HepG2 (cell line): ENCODE measurements around the gene AFG1L. TPM values are rescaled to one million over a fixed set of nuclear protein-coding genes. Genes with fewer than 3 reads are reported as not detected.

Source experiments
- AKNA ChIP-seq: sonication (generic); formaldehyde crosslinking; IDR thresholded peaks from 2 replicates; pipeline ENCODE4 v1.4.0; 2020; ENCODE audit warnings: missing genetic modification reagents, borderline replicate concordance
- CBFB ChIP-seq: sonication (generic); formaldehyde crosslinking; IDR thresholded peaks from 2 replicates; pipeline ENCODE4 v1.4.0; 2020; ENCODE audit warnings: missing genetic modification reagents
- CBX2 ChIP-seq, 2 experiments: fragments of 200-600 bp in 1 of 2; sonication (generic); formaldehyde crosslinking in 1 of 2; IDR thresholded peaks; 2 replicates each; pipeline versions ENCODE4 v1.7.0 to v1.8.1; 2018 to 2022; ENCODE audit warnings: low read depth in 2 of 2, low read length in 1 of 2, mild to moderate bottlenecking in 1 of 2, missing genetic modification reagents in 1 of 2
- HMGA1 ChIP-seq: sonication (generic); formaldehyde crosslinking; conservative IDR thresholded peaks from 2 replicates; pipeline ENCODE4 v1.4.0; 2020; ENCODE audit warnings: missing genetic modification reagents
- IRF1 ChIP-seq: sonication (generic); formaldehyde crosslinking; IDR thresholded peaks from 2 replicates; pipeline ENCODE4 v1.4.0; 2020; ENCODE audit warnings: low read depth, mild to moderate bottlenecking, missing genetic modification reagents
- MED8 ChIP-seq: sonication (generic); formaldehyde crosslinking; IDR thresholded peaks from 2 replicates; pipeline ENCODE4 v1.8.1; 2023; ENCODE audit warnings: mild to moderate bottlenecking, missing genetic modification reagents; ENCODE audit not compliant: insufficient replicate concordance
- NFATC3 ChIP-seq: sonication (generic); formaldehyde crosslinking; IDR thresholded peaks from 2 replicates; pipeline ENCODE4 v1.5.1; 2020; ENCODE audit warnings: mild to moderate bottlenecking, missing genetic modification reagents
- NRL ChIP-seq: sonication (generic); formaldehyde crosslinking; IDR thresholded peaks from 2 replicates; pipeline ENCODE4 v1.5.0; 2020; ENCODE audit warnings: missing genetic modification reagents, mild to moderate bottlenecking, moderate library complexity, borderline replicate concordance
- SYNCRIP ChIP-seq: fragments of 200-400 bp; formaldehyde crosslinking; IDR thresholded peaks from 2 replicates; pipeline ENCODE4 v1.6.1; 2018; ENCODE audit warnings: mild to moderate bottlenecking, low read depth, low read length; ENCODE audit not compliant: insufficient read depth
- TARDBP ChIP-seq: sonication (generic); formaldehyde crosslinking; IDR thresholded peaks from 2 replicates; pipeline ENCODE4 v1.8.0; 2022; ENCODE audit warnings: mild to moderate bottlenecking, missing genetic modification reagents
- TFAP4 ChIP-seq: sonication (generic); IDR thresholded peaks from 2 replicates; pipeline ENCODE4 v1.6.1; 2016; ENCODE audit warnings: low read depth, borderline replicate concordance
- U2AF2 ChIP-seq: fragments of 200-400 bp; formaldehyde crosslinking; IDR thresholded peaks from 2 replicates; pipeline ENCODE4 v1.6.1; 2017; ENCODE audit warnings: low read depth, mild to moderate bottlenecking, low read length
- ZKSCAN5 ChIP-seq: sonication (generic); formaldehyde crosslinking; IDR thresholded peaks from 2 replicates; pipeline ENCODE4 v1.5.1; 2020; ENCODE audit warnings: mild to moderate bottlenecking, missing genetic modification reagents
- ZNF160 ChIP-seq: sonication (generic); formaldehyde crosslinking; IDR thresholded peaks from 2 replicates; pipeline ENCODE4 v1.8.0; 2022; ENCODE audit warnings: mild to moderate bottlenecking, inconsistent platforms, missing genetic modification reagents
- ZNF264 ChIP-seq: sonication (generic); formaldehyde crosslinking; IDR thresholded peaks from 2 replicates; pipeline ENCODE4 v1.4.0; 2020; ENCODE audit warnings: missing genetic modification reagents
- ZNF513 ChIP-seq: sonication (generic); formaldehyde crosslinking; conservative IDR thresholded peaks from 2 replicates; pipeline ENCODE4 v1.5.0; 2020; ENCODE audit warnings: missing genetic modification reagents
- ZNF800 ChIP-seq: sonication (generic); formaldehyde crosslinking; IDR thresholded peaks from 2 replicates; pipeline ENCODE4 v1.4.0; 2020; ENCODE audit warnings: missing genetic modification reagents
- polyA plus RNA-seq, 8 experiments: library from polyadenylated mRNA; depleted of rRNA in 3 of 8; stranded (reverse) in 7 of 8; unstranded in 1 of 8; fragments of >200 nt; fragmentation: Illumina TruSeq in 4 of 8; extraction: Trizol in 4 of 8; gene quantifications; 2 replicates each; pipeline versions ENCODE4 v1.2.1 to v1.2.3, GENCODE V29; 2011 to 2016; ENCODE audit warnings: low read depth in 4 of 8, missing spikeins in 1 of 8, mixed read lengths in 1 of 8; ENCODE audit not compliant: insufficient read depth in 1 of 8
- total RNA-seq, 5 experiments: library from RNA; depleted of rRNA; stranded (reverse); fragments of >200 nt; fragmentation: Illumina TruSeq; extraction: Trizol; gene quantifications; 2 replicates each; pipeline ENCODE4 v1.2.3, GENCODE V29; 2016; ENCODE audit warnings: low read depth in 1 of 5

AFG1L gene
- total and polyA plus RNA-seq, 2 of the 13 experiments (the other 11 are each of a cell fraction or from before 2014, with no cell fraction given), result 3.1 to 14.0 TPM

- TF ChIP-seq AKNA (CRISPR knock-in tag), result no peak; the same call in 1 of the 2 replicates
- no peak for TF ChIP-seq CBFB
- TF ChIP-seq TARDBP (CRISPR knock-in tag), result no peak
- no peak for TF ChIP-seq NRL (CRISPR knock-in tag)
- no peak for TF ChIP-seq IRF1
- TF ChIP-seq ZNF264 (CRISPR knock-in tag), result no peak
- no peak for TF ChIP-seq ZNF513
- no peak for TF ChIP-seq ZKSCAN5 (CRISPR knock-in tag)
- TF ChIP-seq MED8, result no peak
- TF ChIP-seq U2AF2, result no peak
- no peak for TF ChIP-seq NFATC3
- no peak for TF ChIP-seq HMGA1 (CRISPR knock-in tag)
- no peak for TF ChIP-seq CBX2 (IDR thresholded peaks at IDR 0.05; ENCODE audit: low read depth, low read length)
- no peak for TF ChIP-seq CBX2 (CRISPR knock-in tag; IDR thresholded peaks at IDR 0.05; ENCODE audit: low read depth)
- TF ChIP-seq ZNF160, result no peak; the same call in 1 of the 2 replicates
- TF ChIP-seq SYNCRIP, result no peak
- TF ChIP-seq ZNF800 (CRISPR knock-in tag), result no peak
- TF ChIP-seq TFAP4, result no peak
Observed at GRCh38 chr6:108559884-108560462, 265.1 kb downstream of the AFG1L start (continued).
